MM.1S (cell line): ENCODE results near the gene NUDC.

ENCODE experiments used
- DNase-seq: peaks from one replicate; pipeline ENCODE4 v3.0.0-alpha.2; 2015
- H2AFZ ChIP-seq: fragments of 300-600 bp; sonication (generic); 2 replicates; pipeline ENCODE4 v1.6.0; 2016; ENCODE audit warnings: antibody characterized with exemption, low read length
- H3F3A ChIP-seq: fragments of 300-600 bp; sonication (generic); 2 replicates; pipeline ENCODE4 v1.6.1; 2016; ENCODE audit warnings: mild to moderate bottlenecking, antibody characterized with exemption, low read length, moderate library complexity, mixed read lengths; ENCODE audit not compliant: insufficient read depth
- H3K27ac ChIP-seq: fragments of 300-600 bp; sonication (generic); 2 replicates; pipeline ENCODE4 v1.5.1; 2016; ENCODE audit warnings: mild to moderate bottlenecking, low read length
- H3K27me3 ChIP-seq: fragments of 300-600 bp; sonication (generic); replicated peaks from 2 replicates; pipeline ENCODE4 v1.6.0; 2016; ENCODE audit warnings: low read length; ENCODE audit not compliant: insufficient read depth
- H3K36me3 ChIP-seq: fragments of 300-600 bp; sonication (generic); replicated peaks from 2 replicates; pipeline ENCODE4 v1.6.1; 2016; ENCODE audit warnings: mild to moderate bottlenecking, low read length, mixed read lengths; ENCODE audit not compliant: insufficient read depth
- H3K4me1 ChIP-seq: fragments of 300-600 bp; sonication (generic); 2 replicates; pipeline ENCODE4 v1.6.1; 2016; ENCODE audit warnings: low read length, mixed read lengths
- H3K4me2 ChIP-seq: fragments of 300-600 bp; sonication (generic); 2 replicates; pipeline ENCODE4 v1.6.0; 2016; ENCODE audit warnings: low read depth, low read length
- H3K4me3 ChIP-seq: fragments of 300-600 bp; sonication (generic); 2 replicates; pipeline ENCODE4 v1.5.1; 2016; ENCODE audit warnings: low read length, mixed read lengths
- H3K79me2 ChIP-seq: fragments of 300-600 bp; sonication (generic); 2 replicates; pipeline ENCODE4 v1.6.1; 2016; ENCODE audit warnings: mixed run types, low read length, mixed read lengths
- H3K9ac ChIP-seq: fragments of 300-600 bp; sonication (generic); 2 replicates; pipeline ENCODE4 v1.6.1; 2016; ENCODE audit warnings: low read length, mixed read lengths
- H3K9me2 ChIP-seq: fragments of 300-600 bp; sonication (generic); replicated peaks from 2 replicates; pipeline ENCODE4 v1.6.1; 2016; ENCODE audit warnings: mild to moderate bottlenecking, low read length, mixed read lengths; ENCODE audit not compliant: insufficient read depth
- H3K9me3 ChIP-seq: fragments of 300-600 bp; sonication (generic); replicated peaks from 2 replicates; pipeline ENCODE4 v1.6.1; 2016; ENCODE audit warnings: mild to moderate bottlenecking, low read length, mixed read lengths; ENCODE audit not compliant: insufficient read depth
- H4K20me1 ChIP-seq: fragments of 300-600 bp; sonication (generic); 2 replicates; pipeline ENCODE4 v1.6.1; 2016; ENCODE audit warnings: mild to moderate bottlenecking, low read length, moderate library complexity, mixed read lengths; ENCODE audit not compliant: insufficient read depth
- CTCF ChIP-seq: fragments of 300-600 bp; sonication (generic); IDR thresholded peaks from 2 replicates; pipeline ENCODE4 v1.5.1; 2016; ENCODE audit warnings: antibody characterized with exemption, low read length, mixed read lengths
- EZH2 ChIP-seq: fragments of 300-600 bp; sonication (generic); optimal IDR thresholded peaks from 2 replicates; pipeline ENCODE3; 2017; ENCODE audit warnings: low read depth, mild to moderate bottlenecking, antibody characterized with exemption, low read length, mixed read lengths
- EZH2phosphoT487 ChIP-seq: fragments of 300-600 bp; sonication (generic); IDR thresholded peaks from 2 replicates; pipeline ENCODE4 v1.6.1; 2018; ENCODE audit warnings: antibody characterized with exemption, low read length

Gene NUDC

DNA sequence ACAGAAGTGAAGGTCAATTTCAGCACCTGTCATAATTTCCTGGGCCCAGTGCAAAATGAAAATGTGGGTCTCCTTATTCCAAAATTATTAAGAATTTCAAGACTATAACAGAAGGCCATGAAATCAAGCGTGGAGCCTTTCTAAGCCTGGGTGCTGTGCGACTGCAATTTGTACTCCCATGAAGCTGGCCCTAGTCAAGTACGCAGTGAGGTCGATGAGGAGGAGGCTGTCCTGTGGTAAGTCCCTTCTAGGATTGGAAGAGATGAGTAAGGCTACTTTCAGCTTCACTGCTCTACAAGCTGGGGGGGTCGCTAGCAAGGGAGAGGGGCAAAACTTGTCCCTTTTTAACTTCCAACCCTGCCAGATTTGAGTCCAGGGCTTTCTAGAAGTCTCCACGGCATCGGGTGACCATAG, 410 bp upstream of the NUDC start:
- Histone ChIP-seq H2AFZ (peak overlapping the region; percentile 86), H3K4me1 (peaks cover 15% of the 10 kb centered on the region), H3K9me3 (no peaks in the 10 kb centered on the region), H3K9ac (peak overlapping the region; percentile 30; the same call in 1 of the 2 replicates), H3K9me2 (no peaks in the 10 kb centered on the region), H3K4me3 (peak overlapping the region; percentile 87), H3K79me2 (peaks cover 36% of the 10 kb centered on the region), H3K36me3 (0 out of 2 replicates have a peak, but pooled peaks cover 4% of the 10 kb centered on the region), H3K27me3 (no peaks in the 10 kb centered on the region), H4K20me1 (no peaks in the 10 kb centered on the region), H3K4me2 (peak overlapping the region; percentile 91), H3K27ac (peak overlapping the region; percentile 39; the same call in 1 of the 2 replicates), H3F3A (no peaks in the 10 kb centered on the region)
- DNase-seq = no peak
- no peak for TF ChIP-seq EZH2
- no peak for TF ChIP-seq EZH2phosphoT487
- TF ChIP-seq CTCF = no peak

DNA sequence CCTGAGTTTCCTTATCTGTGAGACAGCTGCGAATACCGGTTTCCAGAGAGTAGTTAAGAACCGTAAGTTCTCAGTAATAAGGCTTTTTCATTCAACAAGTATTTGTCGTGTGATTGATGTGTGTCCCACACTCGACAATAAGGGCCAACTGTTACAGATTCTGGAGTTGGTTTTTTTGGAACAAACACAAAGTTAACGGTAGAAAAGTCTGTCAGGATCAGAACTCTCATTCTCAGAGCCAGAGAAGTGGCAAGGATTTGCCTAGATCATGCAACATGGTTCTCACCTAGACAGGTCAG, 837 bp downstream of the NUDC start:
- 0 out of 2 replicates have a peak, but pooled peaks cover 4% of the 10 kb centered on the region for H3K36me3 ChIP-seq
- no peaks in the 10 kb centered on the region for H3K9me2 ChIP-seq
- H3K4me3 ChIP-seq = peak overlapping the region; percentile 87
- no peak overlapping the region for H3K27ac ChIP-seq
- TF ChIP-seq EZH2phosphoT487 (no peak), CTCF (no peak), EZH2 (no peak)
- peak overlapping the region; percentile 91 for H3K4me2 ChIP-seq
- no peaks in the 10 kb centered on the region for H3K27me3 ChIP-seq
- peaks cover 48% of the 10 kb centered on the region for H3K79me2 ChIP-seq
- no peaks in the 10 kb centered on the region for H3K9me3 ChIP-seq
- DNase-seq = no peak
- peak overlapping the region; percentile 88 for H3K9ac ChIP-seq
- no peak overlapping the region for H2AFZ ChIP-seq
- no peaks in the 10 kb centered on the region for H3F3A ChIP-seq
- peaks cover 15% of the 10 kb centered on the region for H3K4me1 ChIP-seq
- no peaks in the 10 kb centered on the region for H4K20me1 ChIP-seq

GRCh38 chr1:26922901-26923300, 1.4 kb downstream of the NUDC start:
- H3K9me2 ChIP-seq = no peaks in the 10 kb centered on the region
- no peak overlapping the region for H2AFZ ChIP-seq
- DNase-seq = no peak
- H3K36me3 ChIP-seq = 0 out of 2 replicates have a peak, but pooled peaks cover 4% of the 10 kb centered on the region
- H3K4me3 ChIP-seq = peak overlapping the region; percentile 87
- peaks cover 53% of the 10 kb centered on the region for H3K79me2 ChIP-seq
- H4K20me1 ChIP-seq = no peaks in the 10 kb centered on the region
- no peak overlapping the region for H3K9ac ChIP-seq
- no peaks in the 10 kb centered on the region for H3K27me3 ChIP-seq
- no peaks in the 10 kb centered on the region for H3F3A ChIP-seq
- no peaks in the 10 kb centered on the region for H3K9me3 ChIP-seq
- peak overlapping the region; percentile 91 for H3K4me2 ChIP-seq
- no peak overlapping the region for H3K27ac ChIP-seq
- TF ChIP-seq CTCF (no peak), EZH2phosphoT487 (no peak), EZH2 (no peak)
- peaks cover 15% of the 10 kb centered on the region for H3K4me1 ChIP-seq
